BLaER1 (cell line): ENCODE results near the gene PCSK4.
"Not testable (repeated sequence)": the region's sequence is repeated elsewhere in the genome, so short reads cannot be mapped to it uniquely, and the experiment has no call there.

Experiments used
- H3K27ac ChIP-seq: shearing (Covaris generic); formaldehyde crosslinking; 2 replicates; pipeline ENCODE4 v1.8.1; 2022
- H3K27me3 ChIP-seq: shearing (Covaris generic); formaldehyde crosslinking; 2 replicates; pipeline ENCODE4 v1.8.1; 2022
- H3K36me3 ChIP-seq: shearing (Covaris generic); formaldehyde crosslinking; 2 replicates; pipeline ENCODE4 v1.8.1; 2022
- H3K4me1 ChIP-seq: shearing (Covaris generic); formaldehyde crosslinking; 2 replicates; pipeline ENCODE4 v1.8.1; 2022
- H3K4me2 ChIP-seq: shearing (Covaris generic); formaldehyde crosslinking; 2 replicates; pipeline ENCODE4 v1.8.1; 2022
- H3K4me3 ChIP-seq: shearing (Covaris generic); formaldehyde crosslinking; 2 replicates; pipeline ENCODE4 v1.8.1; 2022
- H3K9ac ChIP-seq: shearing (Covaris generic); formaldehyde crosslinking; 2 replicates; pipeline ENCODE4 v1.8.1; 2022
- H3K9me3 ChIP-seq: shearing (Covaris generic); formaldehyde crosslinking; 2 replicates; pipeline ENCODE4 v1.8.1; 2022
- H4K20me1 ChIP-seq: shearing (Covaris generic); formaldehyde crosslinking; 2 replicates; pipeline ENCODE4 v1.8.1; 2022
- Cebpa-rat ChIP-seq: shearing (Covaris generic); IDR thresholded peaks from 2 replicates; pipeline ENCODE4 v1.8.1; 2022

The PCSK4 gene

DNA sequence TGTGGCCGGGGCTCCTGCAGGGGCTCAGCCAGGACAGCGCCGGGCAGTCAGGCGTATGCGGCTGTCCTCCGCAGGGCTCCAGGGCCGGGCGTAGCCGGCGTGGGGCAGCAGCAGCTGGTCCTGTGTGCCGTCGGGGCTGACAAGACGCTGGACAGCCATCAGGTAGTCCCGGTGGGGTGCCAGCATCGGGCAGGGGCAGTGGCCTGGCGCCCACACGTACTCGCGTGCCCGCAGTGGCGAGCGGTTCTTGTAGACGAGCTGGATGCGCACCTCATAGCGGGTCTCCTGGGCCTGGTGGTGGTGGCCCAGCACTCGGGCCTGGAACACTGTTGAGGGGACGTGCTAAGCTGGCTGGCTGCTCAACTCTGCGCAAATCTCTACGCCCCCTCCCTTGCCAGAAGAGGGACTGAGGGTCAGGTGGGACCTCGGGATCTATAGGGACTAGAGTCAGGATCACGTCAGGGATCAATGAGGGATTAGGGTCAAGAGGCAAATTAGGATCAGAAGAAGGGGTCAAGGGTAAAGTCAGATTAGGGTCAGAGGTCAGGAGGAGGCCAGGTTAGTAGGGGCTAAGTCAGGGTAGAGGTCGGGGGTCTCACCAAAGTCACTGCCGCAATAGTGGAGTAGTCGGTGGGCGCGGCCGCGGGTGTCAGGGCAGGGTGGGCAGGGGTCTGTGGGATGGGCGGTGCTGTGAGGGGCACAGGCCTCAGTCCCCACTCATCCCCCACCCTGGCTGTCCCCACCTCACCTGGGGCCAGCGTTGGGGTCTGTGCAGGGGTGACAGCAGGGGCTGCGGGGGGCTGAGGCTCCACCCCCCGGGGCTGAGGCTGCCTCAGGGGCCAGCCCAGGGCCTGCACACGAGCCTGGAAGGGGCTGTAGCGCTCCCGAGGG is 16.1 kb upstream of the PCSK4 start:
- H3K27ac ChIP-seq: no peak overlapping the region
- peaks cover 22% of the 10 kb centered on the region for H4K20me1 ChIP-seq

GRCh38 chr19:1505012-1505411 is 14.9 kb upstream of the PCSK4 start:
- Histone ChIP-seq H3K4me1 (peaks cover 53% of the 10 kb centered on the region), H4K20me1 (peaks cover 13% of the 10 kb centered on the region), H3K9me3 (peaks cover 3% of the 10 kb centered on the region; the same call in 1 of the 2 replicates), H3K4me3 (no peak overlapping the region), H3K27ac (no peak overlapping the region), H3K36me3 (no peaks in the 10 kb centered on the region), H3K4me2 (no peak overlapping the region), H3K9ac (no peak overlapping the region), H3K27me3 (peaks cover 32% of the 10 kb centered on the region)
- no peak for TF ChIP-seq Cebpa-rat

More for the DNA sequence above, 16.1 kb upstream of the PCSK4 start:
- Histone ChIP-seq H3K27me3 (peaks cover 44% of the 10 kb centered on the region), H3K9me3 (no peaks in the 10 kb centered on the region), H3K4me3 (no peak overlapping the region), H3K9ac (no peak overlapping the region), H3K4me2 (peak overlapping the region; percentile 89), H3K36me3 (no peaks in the 10 kb centered on the region), H3K4me1 (peaks cover 58% of the 10 kb centered on the region)
- no peak for TF ChIP-seq Cebpa-rat

DNA sequence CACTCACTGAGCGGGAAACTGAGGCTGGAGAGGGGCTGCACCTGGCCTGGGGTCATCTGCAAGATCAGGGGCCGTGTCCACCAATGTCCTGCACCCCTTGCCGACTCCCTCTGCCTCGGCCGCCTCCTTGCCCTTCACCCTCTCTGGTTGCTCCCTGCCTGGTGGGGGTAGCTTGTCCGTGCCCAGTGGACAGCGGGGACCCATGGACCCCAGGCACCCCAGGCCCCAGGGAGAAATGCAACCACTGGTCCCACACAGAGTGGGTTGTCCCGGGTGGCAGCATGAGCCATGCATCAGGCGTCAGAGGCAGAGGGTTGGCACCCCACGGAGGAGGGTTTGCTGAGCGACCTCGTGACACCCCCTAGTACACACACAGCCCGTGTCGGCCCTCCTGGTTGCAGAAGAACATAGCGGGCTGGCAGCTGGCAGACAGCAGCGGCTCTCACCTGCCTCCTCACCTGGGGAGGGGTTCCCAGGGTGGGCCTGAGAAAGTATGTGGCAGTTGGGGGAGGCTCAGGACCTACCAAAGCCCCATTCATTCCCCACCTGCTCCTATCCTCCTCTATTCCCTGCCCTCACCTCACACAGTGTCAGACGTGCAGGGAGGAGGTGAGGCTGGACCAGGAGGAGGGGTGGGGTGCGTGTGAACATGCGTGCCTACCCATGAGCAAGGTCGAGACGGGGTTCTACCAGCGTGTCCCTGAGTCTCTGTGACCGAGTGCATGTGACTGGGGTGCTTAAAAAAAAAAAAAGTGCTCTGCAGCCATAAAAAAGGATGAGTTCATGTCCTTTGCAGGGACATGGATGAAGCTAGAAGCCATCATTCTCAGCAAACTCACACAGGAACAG is 14.0 kb upstream of the PCSK4 start:
- H3K4me1 ChIP-seq: peaks cover 44% of the 10 kb centered on the region
- H3K4me3 ChIP-seq: no peak overlapping the region
- peaks cover 7% of the 10 kb centered on the region; the same call in 1 of the 2 replicates for H3K9me3 ChIP-seq
- H4K20me1 ChIP-seq: peaks cover 8% of the 10 kb centered on the region; the same call in 1 of the 2 replicates
- TF ChIP-seq Cebpa-rat: no peak
- no peak overlapping the region for H3K9ac ChIP-seq
- no peaks in the 10 kb centered on the region for H3K36me3 ChIP-seq
- H3K4me2 ChIP-seq: peak overlapping the region; percentile 57
- no peak overlapping the region for H3K27ac ChIP-seq
- H3K27me3 ChIP-seq: peaks cover 28% of the 10 kb centered on the region

- H3K27ac ChIP-seq: no peak overlapping the region
- peaks cover 7% of the 10 kb centered on the region; the same call in 1 of the 2 replicates for H3K9me3 ChIP-seq
- H3K27me3 ChIP-seq: peaks cover 28% of the 10 kb centered on the region
- peaks cover 38% of the 10 kb centered on the region for H3K4me1 ChIP-seq
- H4K20me1 ChIP-seq: no peaks in the 10 kb centered on the region
- no peaks in the 10 kb centered on the region for H3K36me3 ChIP-seq
- no peak for TF ChIP-seq Cebpa-rat
- H3K4me2 ChIP-seq: peak overlapping the region; percentile 57
- H3K9ac ChIP-seq: no peak overlapping the region
- H3K4me3 ChIP-seq: no peak overlapping the region
Measured at GRCh38 chr19:1503089-1503924, 13.2 kb upstream of the PCSK4 start.

- no peak overlapping the region for H3K4me3 ChIP-seq
- no peak overlapping the region for H3K27ac ChIP-seq
- H3K27me3 ChIP-seq: peaks cover 28% of the 10 kb centered on the region
- H4K20me1 ChIP-seq: no peaks in the 10 kb centered on the region
- peaks cover 7% of the 10 kb centered on the region; the same call in 1 of the 2 replicates for H3K9me3 ChIP-seq
- no peak for TF ChIP-seq Cebpa-rat
- H3K9ac ChIP-seq: no peak overlapping the region
- peaks cover 45% of the 10 kb centered on the region for H3K4me1 ChIP-seq
- no peaks in the 10 kb centered on the region for H3K36me3 ChIP-seq
- H3K4me2 ChIP-seq: no peak overlapping the region
Measured at GRCh38 chr19:1502433-1503088, 12.4 kb upstream of the PCSK4 start.

DNA sequence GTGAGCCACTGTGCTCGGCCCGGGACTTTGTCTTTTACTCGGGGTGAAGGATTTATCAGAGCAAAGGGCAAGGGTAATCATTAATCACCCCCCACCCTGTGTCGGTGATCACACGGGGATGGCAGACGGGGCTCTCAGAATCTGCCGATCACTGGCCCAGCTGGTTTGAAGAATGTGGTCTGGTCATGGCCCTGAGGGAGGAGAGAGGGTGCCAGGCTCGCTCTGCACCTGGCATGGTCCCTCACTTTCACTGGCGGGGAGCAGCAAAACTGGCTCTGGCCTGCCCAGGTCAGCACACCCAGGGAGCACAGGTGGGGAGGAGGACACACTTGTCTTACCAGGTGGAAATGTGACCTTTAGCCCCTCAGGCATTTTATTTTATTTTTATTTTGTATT is 11.0 kb upstream of the PCSK4 start:
- H3K9me3 ChIP-seq: peaks cover 7% of the 10 kb centered on the region; the same call in 1 of the 2 replicates
- no peak overlapping the region for H3K4me3 ChIP-seq
- no peaks in the 10 kb centered on the region for H3K36me3 ChIP-seq
- H3K4me2 ChIP-seq: peak overlapping the region; percentile 43
- no peaks in the 10 kb centered on the region for H4K20me1 ChIP-seq
- H3K27me3 ChIP-seq: peaks cover 28% of the 10 kb centered on the region
- H3K9ac ChIP-seq: no peak overlapping the region
- no peak overlapping the region for H3K27ac ChIP-seq
- no peak for TF ChIP-seq Cebpa-rat
- peaks cover 49% of the 10 kb centered on the region for H3K4me1 ChIP-seq

DNA sequence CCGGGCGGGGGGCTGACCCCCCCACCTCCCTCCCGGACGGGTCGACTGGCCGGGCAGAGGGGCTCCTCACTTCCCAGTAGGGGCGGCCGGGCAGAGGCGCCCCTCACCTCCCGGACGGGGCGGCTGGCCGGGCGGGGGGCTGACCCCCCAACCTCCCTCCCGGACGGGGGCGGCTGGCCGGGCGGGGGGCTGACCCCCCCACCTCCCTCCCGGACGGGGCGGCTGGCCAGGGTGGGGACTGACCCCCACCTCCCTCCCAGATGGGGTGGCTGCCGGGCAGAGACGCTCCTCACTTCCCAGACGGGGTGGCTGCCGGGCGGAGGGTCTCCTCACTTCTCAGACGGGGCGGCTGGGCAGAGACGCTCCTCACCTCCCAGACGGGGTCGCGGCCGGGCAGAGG is 9.1 kb upstream of the PCSK4 start:
- Histone ChIP-seq H3K4me2 (peak overlapping the region; percentile 28), H3K4me1 (peaks cover 51% of the 10 kb centered on the region), H3K27me3 (peaks cover 22% of the 10 kb centered on the region)
- not testable (repeated sequence) for H3K9me3 ChIP-seq, H3K4me3 ChIP-seq, H3K27ac ChIP-seq, H4K20me1 ChIP-seq, H3K9ac ChIP-seq, H3K36me3 ChIP-seq

- no peak for TF ChIP-seq Cebpa-rat
- Histone ChIP-seq H3K9ac (peak overlapping the region; percentile 18; the same call in 1 of the 2 replicates), H3K27me3 (peaks cover 6% of the 10 kb centered on the region), H3K9me3 (peaks cover 7% of the 10 kb centered on the region; the same call in 1 of the 2 replicates), H3K36me3 (no peaks in the 10 kb centered on the region), H3K27ac (peak overlapping the region; percentile 29; the same call in 1 of the 2 replicates), H3K4me3 (no peak overlapping the region; the same call in 1 of the 2 replicates), H3K4me2 (peak overlapping the region; percentile 81), H4K20me1 (peaks cover 8% of the 10 kb centered on the region; the same call in 1 of the 2 replicates), H3K4me1 (peaks cover 36% of the 10 kb centered on the region)
Measured at GRCh38 chr19:1497578-1498235, 7.6 kb upstream of the PCSK4 start.
